HG03039 (cell line): Measurements from ENCODE around the gene ATOH7.

Source experiments
- ATAC-seq: cut with Tn5 transposase; IDR thresholded peaks from one replicate; pipeline ENCODE4 v1.9.1; 2021; ENCODE audit warnings: mild to moderate bottlenecking, moderate library complexity; ENCODE audit not compliant: unreplicated experiment

The ATOH7 gene

DNA sequence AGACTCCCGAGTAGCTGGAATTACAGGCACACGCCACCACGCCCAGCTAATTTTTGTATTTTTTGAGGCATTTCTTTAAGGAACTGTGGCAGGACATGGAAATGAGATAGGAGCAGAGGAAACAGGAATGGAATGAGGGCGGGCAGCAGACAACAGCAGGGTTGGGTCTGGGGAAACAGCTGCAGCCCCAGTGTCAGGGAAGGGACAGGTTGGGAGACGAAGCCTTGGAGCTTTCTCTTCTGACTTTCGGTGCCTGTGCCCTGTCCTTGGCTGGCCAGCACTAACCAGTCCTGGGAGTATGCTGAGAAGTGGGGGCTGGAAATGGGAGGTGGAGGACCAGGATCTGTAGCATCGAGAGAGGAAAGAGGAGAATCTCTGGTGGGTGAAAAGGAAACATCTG lies 47.4 kb downstream of the ATOH7 start:
- no peak for ATAC-seq
